Suppressor macrophage treated with lipopolysaccharide for 1 hour (primary cell): ENCODE results near the gene CELF4.
A peak's percentile ranks its signal among the peaks of the same experiment; 100 is the strongest.

Source experiments
- DNase-seq, 3 donors: peaks; one replicate each; pipeline ENCODE4 v3.0.0-alpha.2; 2020 to 2022

Gene CELF4

GRCh38 chr18:37249171-37249886, 316.3 kb downstream of the CELF4 start:
- DNase-seq = no peak

GRCh38 chr18:37248281-37248680, 317.3 kb downstream of the CELF4 start:
- no peak for DNase-seq

- DNase-seq = no peak
Measured at GRCh38 chr18:37247497-37248161, 318.0 kb downstream of the CELF4 start.

- no peak for DNase-seq
Measured at GRCh38 chr18:37246779-37247340, 318.7 kb downstream of the CELF4 start.

GRCh38 chr18:37244618-37245017, 321.0 kb downstream of the CELF4 start:
- DNase-seq = no peak

GRCh38 chr18:37243741-37244140, 321.9 kb downstream of the CELF4 start:
- DNase-seq = peak in 1 of 3 donors; percentile 7

- no peak for DNase-seq
Measured at GRCh38 chr18:37242826-37243560, 322.6 kb downstream of the CELF4 start.

- DNase-seq = no peak
Measured at GRCh38 chr18:37242091-37242490, 323.5 kb downstream of the CELF4 start.

GRCh38 chr18:37238282-37239108, 327.1 kb downstream of the CELF4 start:
- DNase-seq = peak in 2 of 3 donors; percentile 13 to 33

GRCh38 chr18:37235583-37235982, 330.0 kb downstream of the CELF4 start:
- DNase-seq = no peak

GRCh38 chr18:37231251-37231650, 334.3 kb downstream of the CELF4 start:
- DNase-seq = no peak

GRCh38 chr18:37230768-37231167, 334.8 kb downstream of the CELF4 start:
- no peak for DNase-seq

GRCh38 chr18:37225279-37225678, 340.3 kb downstream of the CELF4 start:
- DNase-seq = no peak

- DNase-seq = no peak
Measured at GRCh38 chr18:37222999-37223378, 342.6 kb downstream of the CELF4 start.

GRCh38 chr18:37222354-37222998, 343.1 kb downstream of the CELF4 start:
- no peak for DNase-seq

GRCh38 chr18:37219257-37219656, 346.3 kb downstream of the CELF4 start:
- no peak for DNase-seq

- DNase-seq = no peak
Measured at GRCh38 chr18:37218022-37218590, 347.5 kb downstream of the CELF4 start.

GRCh38 chr18:37210781-37211180, 354.8 kb downstream of the CELF4 start:
- DNase-seq = no peak

- DNase-seq = no peak
Measured at GRCh38 chr18:37207343-37207742, 358.3 kb downstream of the CELF4 start.

- no peak for DNase-seq
Measured at GRCh38 chr18:37199741-37200140, 365.9 kb downstream of the CELF4 start.
